ENCODE results near the gene FNTB. TPM values are rescaled to one million over a fixed set of nuclear protein-coding genes. Genes with fewer than 3 reads are reported as not detected.

FNTB gene
- polyA plus RNA-seq, 1 donor from 2014 or later = 6.7 TPM

DNA sequence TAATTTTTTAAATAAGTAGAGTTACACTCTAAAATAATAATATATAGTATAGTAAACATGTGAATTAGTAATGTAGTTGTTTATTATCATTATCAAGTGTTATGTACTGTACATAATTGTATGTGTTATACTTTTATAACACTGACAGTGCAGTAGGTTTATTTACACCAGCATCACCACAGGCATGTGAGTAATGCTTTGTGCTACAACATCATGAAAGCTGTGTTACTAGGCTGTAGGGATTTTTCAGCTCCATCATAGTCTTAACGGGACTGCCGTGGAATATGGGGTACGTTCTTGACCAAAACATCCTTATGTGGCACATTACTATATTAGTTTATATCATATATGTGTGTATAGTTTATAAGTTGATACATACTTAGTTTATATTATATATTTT, 8.6 kb downstream of the FNTB start:
- H3K9ac ChIP-seq (ENCODE audit: low read length) = no peak overlapping the region
- no peak overlapping the region for H3K4me3 ChIP-seq (ENCODE audit: low read length)
- H3K9me3 ChIP-seq (ENCODE audit: low read length) = no peaks in the 10 kb centered on the region
- H3K27me3 ChIP-seq (ENCODE audit: insufficient read depth, low read depth, low read length) = no peaks in the 10 kb centered on the region
- H3K9me2 ChIP-seq (ENCODE audit: insufficient read depth, low read length) = no peaks in the 10 kb centered on the region
- no peaks in the 10 kb centered on the region for H3F3A ChIP-seq (ENCODE audit: insufficient read depth, low read length, poor library complexity, severe bottlenecking)
- H3K4me2 ChIP-seq (ENCODE audit: low read length) = no peak overlapping the region
- no peak overlapping the region for H2AFZ ChIP-seq (ENCODE audit: low read depth, low read length)
- peaks cover 7% of the 10 kb centered on the region for H3K79me2 ChIP-seq (replicated peaks; ENCODE audit: insufficient read depth, low read length)
- H4K20me1 ChIP-seq (ENCODE audit: insufficient read depth) = no peaks in the 10 kb centered on the region
- TF ChIP-seq MXI1 (conservative IDR thresholded peaks at IDR 0.05; ENCODE audit: poor library complexity, severe bottlenecking) (no peak), EZH2 (IDR thresholded peaks at IDR 0.05; ENCODE audit: borderline replicate concordance, insufficient read depth, low read length, poor library complexity, severe bottlenecking) (no peak), RAD21 (conservative IDR thresholded peaks at IDR 0.05) (no peak), REST (IDR thresholded peaks at IDR 0.05; ENCODE audit: borderline replicate concordance) (no peak), TAF1 (IDR thresholded peaks at IDR 0.05; ENCODE audit: low read depth) (no peak), EP300 (conservative IDR thresholded peaks at IDR 0.05; ENCODE audit: poor library complexity, severe bottlenecking) (no peak), SMC3 (conservative IDR thresholded peaks at IDR 0.05; ENCODE audit: poor library complexity) (no peak), POLR2AphosphoS5 (IDR thresholded peaks at IDR 0.05) (no peak)
- TF ChIP-seq, protein P1, sequence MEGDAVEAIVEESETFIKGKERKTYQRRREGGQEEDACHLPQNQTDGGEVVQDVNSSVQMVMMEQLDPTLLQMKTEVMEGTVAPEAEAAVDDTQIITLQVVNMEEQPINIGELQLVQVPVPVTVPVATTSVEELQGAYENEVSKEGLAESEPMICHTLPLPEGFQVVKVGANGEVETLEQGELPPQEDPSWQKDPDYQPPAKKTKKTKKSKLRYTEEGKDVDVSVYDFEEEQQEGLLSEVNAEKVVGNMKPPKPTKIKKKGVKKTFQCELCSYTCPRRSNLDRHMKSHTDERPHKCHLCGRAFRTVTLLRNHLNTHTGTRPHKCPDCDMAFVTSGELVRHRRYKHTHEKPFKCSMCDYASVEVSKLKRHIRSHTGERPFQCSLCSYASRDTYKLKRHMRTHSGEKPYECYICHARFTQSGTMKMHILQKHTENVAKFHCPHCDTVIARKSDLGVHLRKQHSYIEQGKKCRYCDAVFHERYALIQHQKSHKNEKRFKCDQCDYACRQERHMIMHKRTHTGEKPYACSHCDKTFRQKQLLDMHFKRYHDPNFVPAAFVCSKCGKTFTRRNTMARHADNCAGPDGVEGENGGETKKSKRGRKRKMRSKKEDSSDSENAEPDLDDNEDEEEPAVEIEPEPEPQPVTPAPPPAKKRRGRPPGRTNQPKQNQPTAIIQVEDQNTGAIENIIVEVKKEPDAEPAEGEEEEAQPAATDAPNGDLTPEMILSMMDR (IDR thresholded peaks at IDR 0.05; ENCODE audit: poor library complexity, severe bottlenecking) = no peak
- H3K27ac ChIP-seq (ENCODE audit: low read length) = no peak overlapping the region
- no peaks in the 10 kb centered on the region for H3K36me3 ChIP-seq (ENCODE audit: insufficient read depth, low read length)

- Histone ChIP-seq H3K4me2 (ENCODE audit: low read length) (no peak overlapping the region), H2AFZ (ENCODE audit: low read depth, low read length) (no peak overlapping the region), H3K79me2 (replicated peaks; ENCODE audit: insufficient read depth, low read length) (peaks cover 7% of the 10 kb centered on the region), H3K27ac (ENCODE audit: low read length) (no peak overlapping the region), H4K20me1 (ENCODE audit: insufficient read depth) (no peaks in the 10 kb centered on the region), H3K27me3 (ENCODE audit: insufficient read depth, low read depth, low read length) (no peaks in the 10 kb centered on the region), H3K36me3 (ENCODE audit: insufficient read depth, low read length) (no peaks in the 10 kb centered on the region), H3K4me3 (ENCODE audit: low read length) (no peak overlapping the region), H3F3A (ENCODE audit: insufficient read depth, low read length, poor library complexity, severe bottlenecking) (no peaks in the 10 kb centered on the region), H3K9me3 (ENCODE audit: low read length) (no peaks in the 10 kb centered on the region), H3K9ac (ENCODE audit: low read length) (no peak overlapping the region), H3K9me2 (ENCODE audit: insufficient read depth, low read length) (no peaks in the 10 kb centered on the region)
- TF ChIP-seq POLR2AphosphoS5 (IDR thresholded peaks at IDR 0.05) (no peak), EP300 (conservative IDR thresholded peaks at IDR 0.05; ENCODE audit: poor library complexity, severe bottlenecking) (no peak), TAF1 (IDR thresholded peaks at IDR 0.05; ENCODE audit: low read depth) (no peak), REST (IDR thresholded peaks at IDR 0.05; ENCODE audit: borderline replicate concordance) (no peak), MXI1 (conservative IDR thresholded peaks at IDR 0.05; ENCODE audit: poor library complexity, severe bottlenecking) (no peak), EZH2 (IDR thresholded peaks at IDR 0.05; ENCODE audit: borderline replicate concordance, insufficient read depth, low read length, poor library complexity, severe bottlenecking) (no peak), SMC3 (conservative IDR thresholded peaks at IDR 0.05; ENCODE audit: poor library complexity) (no peak), RAD21 (conservative IDR thresholded peaks at IDR 0.05) (no peak)
- TF ChIP-seq, protein P1 (IDR thresholded peaks at IDR 0.05; ENCODE audit: poor library complexity, severe bottlenecking) = no peak
These were observed 10.6 kb downstream of the FNTB start for GRCh38 chr14:64997108-64997794.
